K562 (cell line): ENCODE data around the gene B4GALT7. TPM values are rescaled to one million over a fixed set of nuclear protein-coding genes. Genes with fewer than 3 reads are reported as not detected.
A peak's percentile ranks its signal among the peaks of the same experiment; 100 is the strongest.

Experiments used
- CBX2 ChIP-seq: fragments of 200-600 bp; sonication (generic); IDR thresholded peaks from one replicate; pipeline ENCODE4 v1.6.1; 2012; ENCODE audit warnings: mild to moderate bottlenecking, low read length, inconsistent platforms; ENCODE audit not compliant: insufficient read depth, poor library complexity, severe bottlenecking
- JUND ChIP-seq, 2 experiments: IDR thresholded peaks; 2 replicates in 1 of 2; 3 replicates in 1 of 2; pipeline ENCODE4 v1.6.1; 2011; ENCODE audit warnings: borderline replicate concordance in 2 of 2, low read depth in 2 of 2, low read length in 2 of 2, improper control_type of control experiment in 1 of 2, missing biosample characterization in 1 of 2, missing genetic modification characterization in 1 of 2, missing genetic modification reagents in 1 of 2
- KAT8 ChIP-seq: fragments of 450-650 bp; IDR thresholded peaks from 2 replicates; pipeline ENCODE4 v1.6.1; 2016; ENCODE audit warnings: low read depth, mild to moderate bottlenecking
- NFE2 ChIP-seq: IDR thresholded peaks from 2 replicates; pipeline ENCODE4 v1.6.1; 2014; ENCODE audit warnings: antibody characterized with exemption, low read depth
- NRF1 ChIP-seq, 2 experiments: fragments of 450-650 bp; IDR thresholded peaks in 1 of 2; conservative IDR thresholded peaks in 1 of 2; 2 replicates each; pipeline ENCODE4 v1.6.1; 2014; ENCODE audit warnings: mild to moderate bottlenecking in 2 of 2
- POLR2AphosphoS2 ChIP-seq: IDR thresholded peaks from 2 replicates; pipeline ENCODE4 v1.6.1; 2012; ENCODE audit warnings: low read length, improper control_type of control experiment
- PRPF4 ChIP-seq: fragments of 200-400 bp; formaldehyde crosslinking; IDR thresholded peaks from one replicate; pipeline ENCODE4 v1.6.1; 2017; ENCODE audit warnings: low read length, low read depth, mild to moderate bottlenecking; ENCODE audit not compliant: insufficient read depth, poor library complexity, severe bottlenecking
- RBM34 ChIP-seq: fragments of 200-400 bp; formaldehyde crosslinking; IDR thresholded peaks from 2 replicates; pipeline ENCODE4 v1.6.1; 2018; ENCODE audit warnings: low read length, borderline replicate concordance; ENCODE audit not compliant: insufficient read depth
- SAFB ChIP-seq: fragments of 200-400 bp; formaldehyde crosslinking; IDR thresholded peaks from 2 replicates; pipeline ENCODE4 v1.6.1; 2017; ENCODE audit warnings: low read depth, low read length, borderline replicate concordance
- SREBF2 ChIP-seq: sonication (generic); formaldehyde crosslinking; IDR thresholded peaks from 2 replicates; pipeline ENCODE4 v1.4.0; 2020; ENCODE audit warnings: mild to moderate bottlenecking, missing genetic modification reagents
- SRSF9 ChIP-seq: fragments of 200-400 bp; formaldehyde crosslinking; IDR thresholded peaks from 2 replicates; pipeline ENCODE4 v1.6.1; 2017; ENCODE audit warnings: low read depth, low read length, borderline replicate concordance
- SUPT5H ChIP-seq: fragments of 450-650 bp; IDR thresholded peaks from 2 replicates; pipeline ENCODE4 v1.6.1; 2016
- TCFL5 ChIP-seq: fragments of 250-450 bp; sonication (Bioruptor Pico); conservative IDR thresholded peaks from 2 replicates; pipeline ENCODE4 v1.6.1; 2021; ENCODE audit warnings: mild to moderate bottlenecking, moderate library complexity, matching md5 sums
- ZNF444 ChIP-seq: fragments of 250-450 bp; sonication (Bioruptor Pico); IDR thresholded peaks from 2 replicates; pipeline ENCODE4 v1.4.0; 2020; ENCODE audit warnings: mild to moderate bottlenecking, moderate library complexity
- polyA plus RNA-seq, 8 experiments: library from polyadenylated mRNA; depleted of rRNA in 4 of 8; stranded (reverse) in 5 of 8; unstranded in 3 of 8; fragments of >200 nt; fragmentation: Nextera tagmentation in 2 of 8; fragmentation: Illumina TruSeq in 1 of 8; extraction: Ambion mirVana in 2 of 8; extraction: Trizol in 1 of 8; gene quantifications; 2 replicates each; pipeline versions ENCODE4 v1.2.1 to v1.2.3, GENCODE V29; 2011 to 2014; ENCODE audit warnings: inconsistent platforms in 1 of 8, missing spikeins in 1 of 8
- total RNA-seq, 7 experiments: library from RNA; depleted of rRNA in 6 of 7; stranded (reverse); fragments of >200 nt in 6 of 7; fragmentation: Illumina TruSeq in 2 of 7; extraction: Trizol in 2 of 7; gene quantifications; 2 replicates each; pipeline versions ENCODE4 v1.2.1 to v1.2.3, GENCODE V29; 2011 to 2021; ENCODE audit warnings: low replicate concordance in 1 of 7
- TF ChIP-seq, protein P1 (sequence below): fragments of 250-450 bp; sonication (Bioruptor Pico); IDR thresholded peaks from 2 replicates; pipeline ENCODE4 v1.8.0; 2021; ENCODE audit warnings: moderate library complexity, mild to moderate bottlenecking, inconsistent platforms
- TF ChIP-seq, protein P2 (sequence below), 2 experiments: fragments of 450-650 bp; conservative IDR thresholded peaks; 2 replicates each; pipeline ENCODE4 v1.6.1; 2017; ENCODE audit warnings: mild to moderate bottlenecking in 2 of 2, moderate library complexity in 2 of 2
- TF ChIP-seq, protein P3 (sequence below): IDR thresholded peaks from 3 replicates; pipeline ENCODE4 v1.6.1; 2011; ENCODE audit warnings: borderline replicate concordance, mild to moderate bottlenecking; ENCODE audit not compliant: insufficient read length, insufficient read depth
- TF ChIP-seq, protein P4 (sequence below), 2 experiments: fragments of 150-350 bp in 1 of 2; IDR thresholded peaks; 2 replicates each; pipeline ENCODE4 v1.6.1; 2012 to 2016; ENCODE audit warnings: low read depth in 2 of 2, low read length in 2 of 2, mild to moderate bottlenecking in 1 of 2, moderate library complexity in 1 of 2
- TF ChIP-seq, protein P5 (sequence below): IDR thresholded peaks from 2 replicates; pipeline ENCODE4 v1.6.1; 2011; ENCODE audit not compliant: insufficient read length; ENCODE audit errors: extremely low read depth

The B4GALT7 gene
- total and polyA plus RNA-seq, 9 of the 15 experiments (the other 6 are each of a cell fraction or from before 2014, with no cell fraction given): 0.34 to 17.7 (median 9.1) TPM

DNA sequence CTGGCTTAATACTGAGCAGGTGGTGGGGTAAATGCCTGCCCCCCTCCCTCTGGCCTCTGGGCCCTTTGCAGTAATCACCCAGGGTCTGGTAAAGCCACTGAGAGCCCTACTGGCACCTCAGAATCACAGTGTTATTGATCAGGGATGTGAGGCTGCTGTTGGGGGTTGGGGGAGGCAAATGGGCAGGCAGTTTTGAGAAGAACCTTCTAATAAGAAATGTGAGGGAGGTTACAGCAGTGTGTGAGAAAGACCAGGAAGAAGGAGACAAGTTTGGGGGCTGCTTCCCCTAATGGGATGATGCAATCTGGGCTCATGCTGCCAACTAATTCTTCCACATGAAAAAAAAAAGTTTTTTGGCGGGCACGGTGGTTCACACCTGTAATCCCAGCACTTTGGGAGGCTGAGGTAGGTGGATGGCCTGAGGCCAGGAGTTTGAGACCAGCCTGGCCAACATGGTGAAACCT, 3.1 kb upstream of the B4GALT7 start (continued):
- TF ChIP-seq, protein P1, sequence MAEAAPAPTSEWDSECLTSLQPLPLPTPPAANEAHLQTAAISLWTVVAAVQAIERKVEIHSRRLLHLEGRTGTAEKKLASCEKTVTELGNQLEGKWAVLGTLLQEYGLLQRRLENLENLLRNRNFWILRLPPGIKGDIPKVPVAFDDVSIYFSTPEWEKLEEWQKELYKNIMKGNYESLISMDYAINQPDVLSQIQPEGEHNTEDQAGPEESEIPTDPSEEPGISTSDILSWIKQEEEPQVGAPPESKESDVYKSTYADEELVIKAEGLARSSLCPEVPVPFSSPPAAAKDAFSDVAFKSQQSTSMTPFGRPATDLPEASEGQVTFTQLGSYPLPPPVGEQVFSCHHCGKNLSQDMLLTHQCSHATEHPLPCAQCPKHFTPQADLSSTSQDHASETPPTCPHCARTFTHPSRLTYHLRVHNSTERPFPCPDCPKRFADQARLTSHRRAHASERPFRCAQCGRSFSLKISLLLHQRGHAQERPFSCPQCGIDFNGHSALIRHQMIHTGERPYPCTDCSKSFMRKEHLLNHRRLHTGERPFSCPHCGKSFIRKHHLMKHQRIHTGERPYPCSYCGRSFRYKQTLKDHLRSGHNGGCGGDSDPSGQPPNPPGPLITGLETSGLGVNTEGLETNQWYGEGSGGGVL (CRISPR knock-in tag): no peak
- TF ChIP-seq SAFB (no peak), ZNF444 (CRISPR knock-in tag) (no peak), SUPT5H (peak; percentile 39; the same call in 1 of the 2 replicates), SREBF2 (CRISPR knock-in tag) (no peak), RBM34 (no peak), TCFL5 (CRISPR knock-in tag) (no peak), POLR2AphosphoS2 (0 out of 2 replicates have a peak, but pooled peaks have one; percentile 40), CBX2 (no peak), NRF1 (conservative IDR thresholded peaks at IDR 0.05 in 1 of 2, IDR thresholded peaks at IDR 0.05 in 1 of 2) (no peak), NFE2 (no peak), KAT8 (no peak), JUND (IDR thresholded peaks at IDR 0.05; ENCODE audit: borderline replicate concordance, low read depth, low read length) (no peak), JUND (tag; IDR thresholded peaks at IDR 0.05; ENCODE audit: borderline replicate concordance, low read depth, low read length) (no peak), SRSF9 (no peak), PRPF4 (no peak)
- TF ChIP-seq, protein P2, sequence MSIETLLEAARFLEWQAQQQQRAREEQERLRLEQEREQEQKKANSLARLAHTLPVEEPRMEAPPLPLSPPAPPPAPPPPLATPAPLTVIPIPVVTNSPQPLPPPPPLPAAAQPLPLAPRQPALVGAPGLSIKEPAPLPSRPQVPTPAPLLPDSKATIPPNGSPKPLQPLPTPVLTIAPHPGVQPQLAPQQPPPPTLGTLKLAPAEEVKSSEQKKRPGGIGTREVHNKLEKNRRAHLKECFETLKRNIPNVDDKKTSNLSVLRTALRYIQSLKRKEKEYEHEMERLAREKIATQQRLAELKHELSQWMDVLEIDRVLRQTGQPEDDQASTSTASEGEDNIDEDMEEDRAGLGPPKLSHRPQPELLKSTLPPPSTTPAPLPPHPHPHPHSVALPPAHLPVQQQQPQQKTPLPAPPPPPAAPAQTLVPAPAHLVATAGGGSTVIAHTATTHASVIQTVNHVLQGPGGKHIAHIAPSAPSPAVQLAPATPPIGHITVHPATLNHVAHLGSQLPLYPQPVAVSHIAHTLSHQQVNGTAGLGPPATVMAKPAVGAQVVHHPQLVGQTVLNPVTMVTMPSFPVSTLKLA (conservative IDR thresholded peaks at IDR 0.05): no peak
- TF ChIP-seq, protein P3, sequence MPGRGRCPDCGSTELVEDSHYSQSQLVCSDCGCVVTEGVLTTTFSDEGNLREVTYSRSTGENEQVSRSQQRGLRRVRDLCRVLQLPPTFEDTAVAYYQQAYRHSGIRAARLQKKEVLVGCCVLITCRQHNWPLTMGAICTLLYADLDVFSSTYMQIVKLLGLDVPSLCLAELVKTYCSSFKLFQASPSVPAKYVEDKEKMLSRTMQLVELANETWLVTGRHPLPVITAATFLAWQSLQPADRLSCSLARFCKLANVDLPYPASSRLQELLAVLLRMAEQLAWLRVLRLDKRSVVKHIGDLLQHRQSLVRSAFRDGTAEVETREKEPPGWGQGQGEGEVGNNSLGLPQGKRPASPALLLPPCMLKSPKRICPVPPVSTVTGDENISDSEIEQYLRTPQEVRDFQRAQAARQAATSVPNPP: no peak
- TF ChIP-seq, protein P4, sequence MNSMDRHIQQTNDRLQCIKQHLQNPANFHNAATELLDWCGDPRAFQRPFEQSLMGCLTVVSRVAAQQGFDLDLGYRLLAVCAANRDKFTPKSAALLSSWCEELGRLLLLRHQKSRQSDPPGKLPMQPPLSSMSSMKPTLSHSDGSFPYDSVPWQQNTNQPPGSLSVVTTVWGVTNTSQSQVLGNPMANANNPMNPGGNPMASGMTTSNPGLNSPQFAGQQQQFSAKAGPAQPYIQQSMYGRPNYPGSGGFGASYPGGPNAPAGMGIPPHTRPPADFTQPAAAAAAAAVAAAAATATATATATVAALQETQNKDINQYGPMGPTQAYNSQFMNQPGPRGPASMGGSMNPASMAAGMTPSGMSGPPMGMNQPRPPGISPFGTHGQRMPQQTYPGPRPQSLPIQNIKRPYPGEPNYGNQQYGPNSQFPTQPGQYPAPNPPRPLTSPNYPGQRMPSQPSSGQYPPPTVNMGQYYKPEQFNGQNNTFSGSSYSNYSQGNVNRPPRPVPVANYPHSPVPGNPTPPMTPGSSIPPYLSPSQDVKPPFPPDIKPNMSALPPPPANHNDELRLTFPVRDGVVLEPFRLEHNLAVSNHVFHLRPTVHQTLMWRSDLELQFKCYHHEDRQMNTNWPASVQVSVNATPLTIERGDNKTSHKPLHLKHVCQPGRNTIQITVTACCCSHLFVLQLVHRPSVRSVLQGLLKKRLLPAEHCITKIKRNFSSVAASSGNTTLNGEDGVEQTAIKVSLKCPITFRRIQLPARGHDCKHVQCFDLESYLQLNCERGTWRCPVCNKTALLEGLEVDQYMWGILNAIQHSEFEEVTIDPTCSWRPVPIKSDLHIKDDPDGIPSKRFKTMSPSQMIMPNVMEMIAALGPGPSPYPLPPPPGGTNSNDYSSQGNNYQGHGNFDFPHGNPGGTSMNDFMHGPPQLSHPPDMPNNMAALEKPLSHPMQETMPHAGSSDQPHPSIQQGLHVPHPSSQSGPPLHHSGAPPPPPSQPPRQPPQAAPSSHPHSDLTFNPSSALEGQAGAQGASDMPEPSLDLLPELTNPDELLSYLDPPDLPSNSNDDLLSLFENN (IDR thresholded peaks at IDR 0.05; ENCODE audit: low read depth in 2 of 2, low read length in 2 of 2): no peak
- TF ChIP-seq, protein P5, sequence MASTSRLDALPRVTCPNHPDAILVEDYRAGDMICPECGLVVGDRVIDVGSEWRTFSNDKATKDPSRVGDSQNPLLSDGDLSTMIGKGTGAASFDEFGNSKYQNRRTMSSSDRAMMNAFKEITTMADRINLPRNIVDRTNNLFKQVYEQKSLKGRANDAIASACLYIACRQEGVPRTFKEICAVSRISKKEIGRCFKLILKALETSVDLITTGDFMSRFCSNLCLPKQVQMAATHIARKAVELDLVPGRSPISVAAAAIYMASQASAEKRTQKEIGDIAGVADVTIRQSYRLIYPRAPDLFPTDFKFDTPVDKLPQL: no peak
